Stimulated activated CD4-positive, alpha-beta T cell treated with anti-CD3 and anti-CD28 coated beads, Interleukin-2, amount 100 ng/mL, for 4 hours (primary cell): ENCODE data around the gene AJAP1.
"Not testable (repeated sequence)": the region's sequence is repeated elsewhere in the genome, so short reads cannot be mapped to it uniquely, and the experiment has no call there.

Source experiments
- DNase-seq: peaks from one replicate; pipeline ENCODE4 v3.0.0-alpha.2; 2020; ENCODE audit warnings: low read depth

AJAP1 gene

DNA sequence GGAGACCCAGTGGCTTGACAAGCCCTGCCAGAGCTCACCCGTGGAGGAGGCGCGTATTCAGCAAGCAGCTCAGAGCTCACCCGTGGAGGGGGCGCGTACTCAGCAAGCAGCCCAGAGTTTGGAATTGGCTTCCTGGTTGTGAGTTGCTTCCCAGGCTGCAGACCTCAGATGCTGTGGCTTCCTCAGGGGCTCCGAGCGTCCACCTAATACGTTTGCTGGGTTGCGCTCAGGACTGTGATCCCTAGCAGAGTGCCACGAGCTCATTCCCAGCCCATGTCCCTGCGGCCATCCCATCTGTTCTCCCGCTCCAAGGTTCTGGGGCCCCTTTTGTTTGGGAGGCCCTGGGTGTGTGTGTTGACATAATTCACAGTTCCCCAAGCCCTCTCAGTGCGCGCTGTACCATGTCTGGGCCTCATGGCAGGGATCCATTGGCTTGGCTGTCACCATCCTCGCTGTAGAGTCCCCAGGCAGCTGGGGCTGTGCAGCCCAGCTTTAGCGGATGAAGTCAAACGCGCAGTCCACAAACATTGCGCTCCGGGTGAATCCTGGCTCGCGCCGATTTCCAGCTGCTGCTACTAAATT is 3.6 kb downstream of the AJAP1 start:
- no peak for DNase-seq

DNA sequence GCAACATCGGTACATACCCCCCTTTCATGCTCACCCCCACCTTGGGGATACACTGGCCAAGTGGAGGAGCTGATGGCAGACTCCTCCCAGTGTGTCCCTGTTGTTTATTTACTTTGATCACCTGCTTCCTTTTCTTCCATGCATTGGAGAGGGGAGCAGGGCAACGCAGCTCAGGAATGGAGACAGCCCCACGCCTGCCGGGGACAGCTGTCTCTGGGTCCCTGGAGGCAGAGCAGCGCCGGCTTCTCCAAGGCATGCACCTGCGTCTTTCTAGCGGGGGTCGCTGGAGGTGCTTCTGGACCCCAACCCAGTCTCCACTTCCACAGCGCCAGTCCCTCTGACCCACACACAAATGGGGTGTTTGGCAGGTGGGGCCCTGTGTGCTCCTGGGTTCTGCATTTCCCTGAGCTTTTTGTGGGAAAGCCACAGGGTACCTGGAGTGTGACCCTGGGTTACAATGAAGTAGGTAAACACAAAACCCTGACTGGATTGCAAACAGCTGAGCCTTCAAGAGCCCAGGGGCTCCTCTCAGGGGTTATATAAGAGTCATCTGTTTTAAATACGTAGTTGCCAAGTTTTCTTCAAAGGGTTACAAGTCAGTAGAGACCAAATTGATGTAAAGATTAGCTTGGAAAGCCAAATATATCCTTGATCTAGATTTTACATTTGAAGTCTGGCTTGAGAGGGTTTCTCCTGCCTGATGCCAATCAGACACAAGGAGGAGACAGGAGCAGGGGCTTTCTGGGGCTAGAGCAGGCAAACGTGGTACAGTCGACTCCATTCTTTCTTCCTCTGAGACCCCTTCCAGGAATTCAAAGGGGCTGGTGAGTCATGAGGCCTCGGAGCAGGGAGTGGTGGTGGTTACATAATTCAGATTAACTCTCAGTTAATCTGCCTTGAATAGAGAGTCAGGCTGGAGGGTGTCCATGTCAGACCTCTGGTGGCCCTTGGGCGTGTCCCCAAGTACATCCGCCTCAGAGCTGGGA is 4.5 kb downstream of the AJAP1 start:
- DNase-seq, result no peak

DNA sequence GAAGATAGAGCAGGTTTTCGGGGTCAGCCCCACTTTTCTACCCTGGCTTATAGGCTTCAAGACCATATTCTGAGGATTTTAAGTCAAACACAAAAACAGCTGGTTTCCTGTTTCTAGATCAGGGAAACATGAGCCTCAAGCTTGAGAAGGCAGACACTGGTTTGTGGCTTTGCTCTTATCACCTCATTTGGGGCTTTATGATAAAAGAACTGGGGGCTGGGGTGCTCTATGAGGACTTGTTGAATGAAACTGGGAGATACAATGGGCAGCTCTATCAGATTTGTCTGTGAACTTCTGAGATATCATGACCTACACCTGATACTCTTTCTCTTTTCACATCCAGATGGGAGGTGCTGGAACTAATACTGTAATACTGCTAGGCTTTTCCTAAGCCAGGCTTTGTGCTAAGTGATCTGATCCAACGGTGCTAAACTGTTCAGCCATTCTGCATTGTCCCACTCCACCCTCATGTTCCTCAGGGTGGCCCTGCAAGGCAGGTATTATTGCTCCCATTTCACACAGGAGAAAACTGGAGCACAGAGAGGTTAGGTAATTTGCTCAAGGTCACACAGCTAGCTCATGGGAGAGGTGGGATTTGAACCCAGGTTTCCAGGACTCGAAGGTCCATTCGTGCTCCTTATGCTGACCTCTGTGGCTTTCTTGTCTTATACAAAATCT is 6.6 kb downstream of the AJAP1 start:
- no peak for DNase-seq

DNA sequence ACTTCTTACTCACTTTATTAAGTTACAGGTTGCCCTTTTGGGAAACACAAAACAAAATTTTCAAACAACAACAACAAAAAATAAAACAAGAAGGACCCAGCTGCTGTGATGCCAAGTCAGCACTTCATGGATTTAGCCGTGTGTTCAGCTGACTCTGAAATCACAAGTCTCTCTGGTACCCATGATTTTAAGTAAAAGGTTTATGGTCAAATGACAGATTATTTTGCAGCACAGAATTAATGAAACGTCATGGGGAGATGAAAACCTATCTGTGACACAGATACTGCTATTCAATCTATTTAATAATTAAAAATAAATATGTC is 7.1 kb downstream of the AJAP1 start:
- DNase-seq, result no peak

DNA sequence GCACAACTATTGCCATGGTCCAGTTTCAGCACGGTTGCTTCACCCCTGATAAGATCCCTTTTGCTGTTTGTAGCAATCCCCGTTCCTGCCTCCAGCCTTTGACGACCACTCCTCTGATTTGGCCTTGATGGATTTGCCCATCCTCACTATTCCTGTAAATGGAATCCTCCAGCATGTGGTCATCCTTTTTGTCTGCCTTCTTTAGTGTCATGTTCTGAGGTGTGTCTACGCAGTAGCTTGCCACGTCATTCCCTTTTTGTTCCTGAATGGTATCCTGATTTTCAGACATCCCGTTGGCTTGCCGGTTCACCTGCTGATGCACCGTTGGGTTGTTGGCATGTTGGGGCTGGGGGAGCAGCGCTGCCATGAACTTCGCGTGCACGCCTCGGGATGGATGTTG is 7.8 kb downstream of the AJAP1 start:
- no peak for DNase-seq

DNA sequence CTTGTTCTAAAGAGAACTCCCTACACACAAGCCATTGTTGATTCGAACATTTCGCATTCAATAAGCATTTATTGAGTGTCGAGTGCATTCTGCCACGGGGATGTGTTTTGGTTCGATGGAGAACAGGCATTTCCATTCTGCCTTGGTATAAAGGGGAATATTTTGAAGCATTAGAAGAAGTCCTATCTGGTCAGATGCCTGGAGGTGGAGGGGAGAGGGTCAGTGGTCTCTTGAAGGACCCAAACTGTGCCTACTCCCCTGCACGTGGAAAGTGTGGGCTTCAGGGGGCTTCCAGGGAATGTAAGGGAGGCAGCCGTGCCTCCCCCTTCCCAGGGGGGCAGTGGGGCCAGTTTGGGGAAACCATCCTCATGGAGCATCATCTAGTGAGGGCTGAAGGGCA is 8.3 kb downstream of the AJAP1 start:
- no peak for DNase-seq

DNA sequence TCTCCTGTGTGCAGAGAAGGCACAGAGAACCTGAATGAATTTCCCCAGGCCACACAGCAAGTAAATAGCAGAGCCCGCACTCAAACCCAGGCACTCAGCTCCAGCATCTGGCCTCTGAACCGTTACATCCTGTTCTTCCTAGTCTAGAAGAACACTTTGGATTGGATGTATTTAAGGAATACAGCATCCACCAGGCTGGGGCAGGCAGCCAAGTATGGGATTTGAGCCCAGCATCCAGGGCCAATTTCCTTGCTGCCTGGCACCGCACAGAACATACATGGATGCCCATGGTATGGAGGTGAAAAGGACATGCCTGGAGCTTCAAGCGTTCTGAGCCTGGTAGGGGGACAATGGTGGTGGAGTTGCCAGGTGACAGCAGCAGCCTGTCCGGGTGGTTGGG is 9.7 kb downstream of the AJAP1 start:
- no peak for DNase-seq

DNA sequence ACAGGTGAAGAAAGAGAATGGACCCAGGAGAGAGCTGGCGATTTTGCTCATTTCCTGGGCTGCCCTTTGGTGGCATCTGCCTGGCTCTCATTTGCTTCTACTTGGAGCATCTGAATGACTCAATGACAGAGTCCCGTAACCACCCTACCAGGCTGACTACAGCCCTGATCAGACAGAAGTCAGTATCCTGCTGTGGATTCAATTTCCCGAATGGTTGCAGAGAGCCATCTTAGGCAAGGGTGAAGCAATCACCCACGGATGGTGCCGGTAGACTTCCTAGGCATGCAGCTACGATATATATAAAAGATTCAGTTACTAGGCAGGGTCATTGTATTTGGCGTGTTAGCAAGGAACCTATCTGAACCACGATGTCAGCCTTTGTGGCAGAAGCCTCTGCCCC is 10.2 kb downstream of the AJAP1 start:
- no peak for DNase-seq

DNA sequence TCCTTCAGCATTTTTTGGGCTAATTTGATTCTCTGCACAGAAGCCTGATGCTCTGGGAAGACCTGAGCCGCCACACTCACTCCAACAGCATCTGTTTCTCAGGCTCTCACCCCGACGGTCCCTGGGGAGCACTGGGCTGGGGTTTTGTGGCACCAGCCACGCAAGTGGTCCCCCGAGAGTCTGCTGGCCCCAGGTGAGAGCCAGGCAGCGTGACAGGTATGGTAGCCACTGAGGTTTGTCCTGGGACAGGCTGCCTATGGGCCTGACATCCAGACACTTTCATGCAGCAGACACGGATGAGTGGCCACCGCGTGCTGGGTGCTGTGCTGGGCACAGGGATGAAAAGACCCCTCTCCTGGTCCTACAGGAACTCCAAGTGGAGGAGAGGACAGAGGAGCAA is 11.0 kb downstream of the AJAP1 start:
- no peak for DNase-seq

DNA sequence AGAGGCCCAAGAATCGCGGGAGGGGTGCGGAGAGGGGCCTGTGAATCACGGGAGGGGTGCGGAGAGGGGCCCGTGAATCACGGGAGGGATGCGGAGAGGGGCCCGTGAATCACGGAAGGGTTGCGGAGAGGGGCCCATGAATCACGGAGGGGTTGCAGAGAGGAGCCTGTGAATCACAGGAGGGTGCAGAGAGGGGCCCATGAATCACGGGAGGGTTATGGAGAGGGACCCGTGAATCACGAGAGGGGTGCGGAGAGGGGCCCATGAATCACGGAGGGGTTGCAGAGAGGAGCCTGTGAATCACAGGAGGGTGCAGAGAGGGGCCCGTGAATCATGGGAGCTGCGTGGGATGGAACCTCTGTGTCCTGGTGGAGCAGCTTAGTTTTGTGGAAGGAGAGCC is 12.3 kb downstream of the AJAP1 start:
- DNase-seq, result not testable (repeated sequence)

DNA sequence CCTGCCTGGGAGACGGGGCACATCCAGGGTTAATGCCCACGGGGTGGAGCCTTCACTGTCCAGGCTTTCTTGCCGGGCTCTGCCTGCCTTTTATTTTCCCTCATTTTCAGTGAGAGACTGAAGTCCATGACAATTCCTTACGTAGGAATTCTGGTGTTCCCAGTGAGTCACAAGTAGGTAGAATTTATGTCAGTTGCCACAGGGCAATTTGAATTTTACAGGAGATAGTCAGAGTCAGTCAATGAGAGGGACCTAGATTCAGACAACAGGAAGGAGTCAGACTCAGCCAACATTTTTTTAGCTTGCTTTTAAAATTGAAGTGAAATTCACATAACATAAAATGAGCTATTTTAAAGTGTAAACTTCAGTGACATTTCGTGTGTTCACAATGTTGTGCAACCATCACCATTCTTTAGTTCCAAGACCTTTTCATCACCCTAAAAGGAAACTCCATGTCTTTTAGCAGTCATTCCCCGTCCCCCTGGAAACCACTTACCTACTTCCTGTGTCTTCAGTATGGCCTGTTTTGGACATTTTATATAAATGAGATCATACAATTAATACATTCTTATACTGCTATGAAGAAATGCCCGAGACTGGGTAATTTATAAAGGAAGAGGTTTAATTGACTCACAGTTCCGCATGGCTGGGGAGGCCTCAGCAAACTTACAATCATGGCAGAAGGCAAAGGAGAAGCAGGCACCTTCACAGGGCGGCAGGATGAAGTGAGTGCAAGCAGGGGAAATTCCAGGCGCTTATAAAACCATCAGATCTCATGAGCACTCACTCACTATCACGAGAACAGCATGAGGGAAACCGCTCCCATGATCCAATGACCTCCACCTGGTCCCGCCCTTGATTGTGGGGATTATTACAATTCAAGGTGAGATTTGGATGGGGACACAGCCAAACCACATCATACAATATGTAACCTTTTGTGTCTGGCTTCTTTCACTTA is 14.6 kb downstream of the AJAP1 start:
- DNase-seq, result no peak

DNA sequence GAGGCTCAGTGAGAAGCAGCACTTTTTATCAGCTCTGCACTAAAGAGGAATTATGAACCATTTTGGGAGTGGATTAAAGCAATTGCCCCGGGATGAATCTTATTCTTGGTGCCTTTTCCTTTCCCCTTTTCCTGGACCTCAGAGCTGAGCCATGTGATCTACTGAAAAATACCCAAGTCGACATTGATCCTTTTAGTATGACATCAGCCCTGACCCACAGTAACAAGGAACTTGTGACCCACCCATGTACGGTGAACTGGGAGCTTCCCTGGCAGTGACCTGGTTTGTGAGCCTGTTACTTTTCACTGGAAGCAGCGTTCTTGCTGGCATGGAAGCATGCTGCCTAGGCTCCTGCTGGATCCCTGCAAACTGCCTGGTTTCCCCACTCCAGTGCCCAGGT is 15.9 kb downstream of the AJAP1 start:
- no peak for DNase-seq

DNA sequence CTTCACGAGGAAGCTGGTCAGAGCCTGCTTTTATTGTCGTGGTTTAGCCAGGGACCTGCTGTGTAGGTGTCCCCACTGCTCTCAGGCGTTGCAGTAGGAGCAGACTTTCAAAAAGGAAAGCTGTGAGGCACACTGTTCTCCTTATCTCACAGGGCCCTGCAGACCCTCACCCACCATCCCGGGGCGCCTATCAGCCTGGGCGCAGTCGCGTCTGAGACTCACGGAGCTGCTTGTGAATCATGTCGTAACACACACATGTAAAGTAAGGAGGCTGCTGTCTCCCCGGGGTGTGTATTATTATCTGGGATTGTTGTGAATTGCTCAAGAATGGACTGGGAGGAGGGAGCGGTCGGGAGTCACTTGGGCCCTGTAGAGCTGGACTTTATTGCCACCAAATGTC is 17.4 kb downstream of the AJAP1 start:
- no peak for DNase-seq

DNA sequence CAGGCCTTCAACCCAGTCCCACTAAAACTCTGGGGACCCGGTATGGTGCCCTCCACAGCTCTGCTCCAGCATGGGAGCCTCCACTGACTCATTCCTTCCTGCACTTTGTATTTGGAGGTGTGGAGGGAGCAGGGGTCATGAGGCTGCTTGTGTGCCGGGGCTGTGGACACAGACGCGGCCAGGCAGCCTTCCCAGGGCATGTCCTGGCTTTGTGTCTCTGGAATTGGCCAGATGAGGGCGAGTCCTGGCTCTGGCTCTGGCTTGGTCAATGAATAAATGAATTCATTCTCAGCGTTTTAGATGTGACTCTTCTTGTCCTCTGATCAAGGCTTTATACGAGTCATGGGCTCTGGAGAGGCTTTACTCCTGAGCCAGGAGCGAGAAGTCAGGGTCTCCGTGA is 19.1 kb downstream of the AJAP1 start:
- DNase-seq, result no peak

DNA sequence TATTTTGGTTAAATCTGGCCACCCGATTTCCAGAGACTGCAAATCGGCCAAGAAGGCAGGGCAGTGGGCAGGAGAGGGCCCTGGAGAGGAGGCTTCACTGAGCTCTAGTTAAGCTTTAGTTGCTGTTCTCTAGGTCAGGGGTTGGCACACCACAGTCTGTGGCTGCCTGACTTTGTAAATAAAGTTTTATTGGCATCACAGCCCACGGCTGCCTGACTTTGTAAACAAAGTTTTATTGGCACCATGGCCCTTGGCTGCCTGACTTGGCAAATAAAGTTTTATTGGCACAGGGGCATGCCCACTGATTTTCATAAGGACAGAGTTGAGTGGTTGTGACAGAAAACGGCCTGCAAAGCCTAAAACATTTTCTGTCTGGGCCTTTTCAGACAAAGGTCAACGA is 19.7 kb downstream of the AJAP1 start:
- no peak for DNase-seq

DNA sequence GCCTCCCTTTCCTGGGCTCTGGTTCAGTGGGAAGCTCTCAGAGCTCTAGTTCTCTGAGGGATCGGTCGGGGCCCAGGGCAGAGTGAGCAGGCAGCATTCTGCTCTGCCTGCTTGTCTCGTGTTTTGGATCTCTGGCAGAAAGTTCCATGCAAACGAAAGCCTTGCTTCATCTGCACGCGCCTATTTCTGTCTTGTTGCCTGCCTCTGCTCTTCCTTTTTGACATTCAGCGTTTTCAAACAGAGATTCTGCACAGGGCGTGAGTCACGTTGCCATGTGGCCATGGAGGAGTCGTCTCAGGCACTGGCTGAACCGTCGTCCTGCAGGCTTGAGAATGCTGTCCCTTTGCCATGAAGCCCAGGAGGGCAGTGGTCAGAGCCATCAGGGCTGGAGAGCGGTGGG is 20.3 kb downstream of the AJAP1 start:
- DNase-seq, result no peak

DNA sequence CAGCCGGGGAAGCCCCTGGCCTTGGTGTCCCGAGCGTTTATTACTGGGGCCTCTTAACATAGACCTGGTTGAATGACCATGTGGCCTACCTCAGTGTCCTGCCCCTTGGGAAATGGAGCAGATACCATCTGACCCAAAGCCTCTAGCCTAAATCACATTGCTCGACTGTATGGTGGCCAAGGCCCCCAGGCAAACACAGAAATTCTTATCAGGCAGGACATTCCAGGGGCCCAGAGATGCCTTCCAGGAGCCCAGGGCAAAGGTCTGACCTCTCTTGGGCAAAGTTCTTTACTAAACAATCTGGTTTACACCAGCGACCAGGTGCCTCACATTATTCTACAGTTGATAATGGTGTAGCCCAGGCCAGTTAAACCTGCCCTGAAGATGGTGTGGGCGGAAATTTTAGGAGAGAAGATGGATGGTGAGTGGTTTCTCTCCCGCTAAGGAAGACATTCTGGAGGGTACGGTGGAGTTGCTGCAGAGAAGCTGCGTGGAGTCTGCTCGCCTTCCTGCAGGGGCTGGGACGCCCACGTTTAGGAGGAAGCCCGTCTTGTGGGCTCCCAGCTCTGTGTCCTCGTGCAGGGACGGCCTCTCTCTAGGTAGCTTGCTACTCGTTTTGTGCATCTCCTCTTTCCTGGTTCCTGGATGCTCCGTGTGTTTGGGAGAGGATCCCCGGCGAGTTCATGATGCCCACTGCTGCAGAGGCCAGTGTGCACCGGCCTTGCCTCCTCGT is 21.2 kb downstream of the AJAP1 start:
- no peak for DNase-seq

DNA sequence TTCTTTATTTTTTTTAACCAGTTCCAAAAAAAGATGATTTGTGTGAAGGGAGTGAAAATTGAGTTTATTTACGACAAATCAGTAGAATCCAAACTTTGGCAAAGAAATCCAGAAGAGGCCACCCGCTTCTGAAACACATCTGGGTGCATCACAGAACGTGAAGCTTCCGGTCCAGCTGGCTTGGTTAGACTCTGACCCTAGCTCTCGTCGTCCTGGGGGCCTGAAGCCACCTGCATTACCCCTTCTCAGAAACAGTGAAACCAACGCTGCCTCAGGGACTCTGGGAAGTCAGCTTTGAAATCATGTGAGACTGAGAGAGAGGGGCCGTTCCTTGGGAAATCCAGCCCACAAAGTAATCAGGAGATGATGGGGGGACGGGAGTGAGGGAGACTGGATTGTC is 21.8 kb downstream of the AJAP1 start:
- DNase-seq, result no peak

DNA sequence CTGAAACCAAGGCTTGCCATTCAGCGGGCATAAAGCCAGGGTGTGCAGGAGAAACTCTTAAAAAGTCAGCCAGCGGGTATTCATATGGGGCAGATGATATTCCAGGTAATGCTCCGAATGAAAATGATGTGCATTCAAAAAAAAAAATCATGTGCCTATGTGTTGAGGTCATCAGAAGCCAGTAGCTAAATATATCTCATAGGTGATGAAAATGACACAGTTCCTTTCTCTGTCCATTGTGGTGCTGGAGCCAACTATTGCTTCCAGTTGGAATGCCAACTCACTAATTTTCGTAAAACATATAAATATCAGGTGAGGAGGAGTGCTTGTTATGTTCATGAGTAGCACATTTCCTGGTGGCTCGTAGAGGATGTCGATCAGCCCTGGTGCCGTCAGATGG is 23.2 kb downstream of the AJAP1 start:
- no peak for DNase-seq

DNA sequence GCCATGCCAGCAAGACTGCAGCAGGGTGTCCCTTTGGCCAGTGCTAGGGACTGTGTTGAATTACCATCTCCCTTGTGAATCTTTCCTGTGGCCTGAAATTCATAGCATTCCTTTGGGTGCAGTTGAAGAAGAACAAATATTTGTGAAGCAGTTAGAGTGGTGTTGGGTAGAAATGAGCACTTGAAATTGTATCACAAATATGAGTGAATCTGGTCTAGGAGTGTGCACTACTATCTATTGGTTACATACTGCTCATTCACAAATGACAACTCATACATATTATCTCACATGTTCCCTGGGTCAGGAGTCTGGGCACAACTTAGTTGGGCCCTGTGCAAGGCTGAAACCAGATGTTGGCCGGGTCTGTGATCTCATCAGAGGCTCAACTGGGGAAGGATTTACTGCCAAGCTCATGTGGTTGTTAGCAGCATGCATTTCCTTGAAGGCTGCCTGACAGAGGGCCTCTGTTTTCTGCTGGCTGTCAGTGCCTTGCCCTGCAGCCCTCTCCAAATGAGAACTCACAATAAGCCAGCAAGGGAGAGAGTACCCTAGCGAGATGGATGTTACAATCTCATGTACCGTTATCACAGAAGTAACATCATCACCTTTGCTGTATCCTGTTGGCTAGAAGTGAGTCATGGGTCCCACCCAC is 23.8 kb downstream of the AJAP1 start:
- DNase-seq, result no peak

DNA sequence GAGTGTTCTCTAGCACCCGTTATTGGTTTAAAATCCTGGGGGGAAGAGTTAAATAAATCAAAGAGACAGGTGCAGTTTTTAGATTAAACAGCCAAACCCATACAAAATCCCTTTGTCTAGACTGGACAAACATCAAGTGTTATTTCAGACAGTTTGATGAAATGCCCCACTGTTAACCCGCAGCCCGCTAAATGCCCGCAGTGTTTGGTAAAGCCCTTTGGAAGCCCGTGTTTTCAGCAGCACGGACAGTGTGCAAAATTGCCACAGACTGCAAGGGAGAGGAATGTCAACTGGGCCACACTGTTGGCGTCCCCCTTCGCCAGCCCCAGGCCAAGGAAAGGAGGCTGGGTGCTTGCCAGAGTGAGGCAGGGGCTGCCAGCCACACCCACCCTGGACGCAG is 26.6 kb downstream of the AJAP1 start:
- DNase-seq, result no peak
